Measurements from ENCODE around the gene ABCA1.

ABCA1 gene

DNA sequence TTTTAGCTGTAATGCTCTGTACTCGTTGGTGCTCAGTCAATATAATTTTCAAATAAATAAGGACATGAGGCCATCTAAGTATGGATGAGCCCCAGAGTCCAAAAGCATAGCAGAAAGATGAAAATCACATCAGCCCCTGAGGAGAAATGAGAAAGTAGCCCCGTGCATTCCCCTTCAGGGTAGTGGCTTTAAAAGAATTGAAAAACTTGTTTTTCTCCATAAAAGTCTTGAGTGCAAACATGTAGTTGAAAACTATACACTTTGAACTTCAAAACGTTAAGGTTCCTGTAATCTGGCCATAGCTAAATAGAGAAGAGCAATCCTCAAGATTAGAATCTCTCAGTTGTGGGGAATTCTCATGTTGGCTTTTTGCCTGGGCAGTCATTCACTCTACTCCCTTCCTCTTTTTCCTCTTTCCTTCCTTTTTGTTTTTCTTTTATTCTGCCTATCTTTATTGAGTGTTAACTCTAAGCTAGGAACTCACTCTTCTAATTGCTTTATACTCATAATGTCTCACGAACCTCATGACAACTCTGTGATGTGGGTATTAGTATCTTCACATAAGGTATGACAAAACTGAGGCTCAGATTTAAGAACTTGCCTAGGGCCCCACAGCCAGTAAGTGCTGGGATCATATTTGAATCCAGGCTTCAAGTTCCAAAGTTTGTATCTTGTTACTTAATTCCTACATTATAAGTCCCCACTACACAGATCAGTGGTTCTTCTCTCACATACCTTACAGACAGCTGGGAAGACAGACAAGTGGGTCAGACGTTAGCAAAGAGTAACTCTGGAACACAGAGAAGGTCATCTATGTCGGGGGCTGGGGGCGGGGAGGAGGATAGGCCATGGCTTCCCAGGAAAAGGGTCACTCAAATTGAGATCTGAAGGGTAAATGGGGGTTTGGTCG, 46.4 kb upstream of the ABCA1 start:
- no peak overlapping the region for H2AFZ ChIP-seq (ENCODE audit: low read depth, low read length)
- H3K27ac ChIP-seq (ENCODE audit: low read length) = no peak overlapping the region
- H3K4me2 ChIP-seq (ENCODE audit: insufficient read depth, low read length) = no peak overlapping the region
- H3K36me3 ChIP-seq (ENCODE audit: insufficient read depth, low read length) = no peaks in the 10 kb centered on the region
- H3K79me2 ChIP-seq (ENCODE audit: insufficient read depth, low read length) = no peaks in the 10 kb centered on the region
- H4K20me1 ChIP-seq (ENCODE audit: insufficient read depth, low read length) = no peaks in the 10 kb centered on the region
- peaks cover 14% of the 10 kb centered on the region for H3K4me1 ChIP-seq (ENCODE audit: insufficient read depth, low read length)
- no peak overlapping the region for H3K9ac ChIP-seq (ENCODE audit: low read depth, low read length)
- no peak overlapping the region for H3K4me3 ChIP-seq (ENCODE audit: low read depth in 1 of 2, low read length in 2 of 2)
- TF ChIP-seq, protein P1, sequence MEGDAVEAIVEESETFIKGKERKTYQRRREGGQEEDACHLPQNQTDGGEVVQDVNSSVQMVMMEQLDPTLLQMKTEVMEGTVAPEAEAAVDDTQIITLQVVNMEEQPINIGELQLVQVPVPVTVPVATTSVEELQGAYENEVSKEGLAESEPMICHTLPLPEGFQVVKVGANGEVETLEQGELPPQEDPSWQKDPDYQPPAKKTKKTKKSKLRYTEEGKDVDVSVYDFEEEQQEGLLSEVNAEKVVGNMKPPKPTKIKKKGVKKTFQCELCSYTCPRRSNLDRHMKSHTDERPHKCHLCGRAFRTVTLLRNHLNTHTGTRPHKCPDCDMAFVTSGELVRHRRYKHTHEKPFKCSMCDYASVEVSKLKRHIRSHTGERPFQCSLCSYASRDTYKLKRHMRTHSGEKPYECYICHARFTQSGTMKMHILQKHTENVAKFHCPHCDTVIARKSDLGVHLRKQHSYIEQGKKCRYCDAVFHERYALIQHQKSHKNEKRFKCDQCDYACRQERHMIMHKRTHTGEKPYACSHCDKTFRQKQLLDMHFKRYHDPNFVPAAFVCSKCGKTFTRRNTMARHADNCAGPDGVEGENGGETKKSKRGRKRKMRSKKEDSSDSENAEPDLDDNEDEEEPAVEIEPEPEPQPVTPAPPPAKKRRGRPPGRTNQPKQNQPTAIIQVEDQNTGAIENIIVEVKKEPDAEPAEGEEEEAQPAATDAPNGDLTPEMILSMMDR (IDR thresholded peaks at IDR 0.05; ENCODE audit: borderline replicate concordance, extremely low read depth, low read length, poor library complexity, severe bottlenecking) = no peak
- TF ChIP-seq EZH2 (IDR thresholded peaks at IDR 0.05; ENCODE audit: borderline replicate concordance, low read depth, low read length, severe bottlenecking) = no peak
- ATAC-seq (ENCODE audit: insufficient read depth, low read depth) = peak; percentile 39; the same call in 2 of the 3 replicates
- no peaks in the 10 kb centered on the region for H3K27me3 ChIP-seq (ENCODE audit: insufficient read depth, low read length, poor library complexity)
- H3K9me3 ChIP-seq (ENCODE audit: insufficient read depth, low read length, severe bottlenecking) = no peaks in the 10 kb centered on the region
- DNase-seq = no peak

DNA sequence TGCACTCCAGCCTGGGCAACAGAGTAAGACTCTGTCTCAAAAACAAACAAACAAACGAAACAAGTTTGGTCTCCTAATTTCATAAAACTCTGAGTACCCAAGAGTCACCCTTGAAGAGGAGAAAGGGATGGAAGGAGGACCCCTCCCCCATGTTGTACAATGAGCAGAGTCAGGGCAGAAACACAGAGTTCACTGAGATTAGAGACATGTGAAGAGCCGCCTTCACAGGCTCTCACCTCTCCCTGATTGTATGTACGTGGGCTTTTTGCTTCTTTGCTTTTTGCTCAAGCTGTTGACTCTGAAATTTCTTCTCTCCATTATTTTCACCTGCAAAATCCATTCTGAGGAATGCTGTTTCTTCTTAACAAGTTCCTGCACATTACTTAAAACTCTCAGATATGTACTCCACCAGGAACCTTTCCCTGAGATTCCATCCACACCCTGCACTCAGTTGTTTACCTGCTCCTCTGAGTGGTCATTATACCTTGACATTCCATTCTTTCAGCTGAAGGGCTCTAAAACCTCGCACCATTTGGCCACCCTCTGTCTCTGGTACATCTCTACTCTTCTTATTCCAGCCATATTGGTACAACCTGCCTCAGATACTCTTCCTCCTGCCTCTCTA, 44.4 kb upstream of the ABCA1 start:
- TF ChIP-seq EZH2 (IDR thresholded peaks at IDR 0.05; ENCODE audit: borderline replicate concordance, low read depth, low read length, severe bottlenecking) = no peak
- TF ChIP-seq, protein P1 (IDR thresholded peaks at IDR 0.05; ENCODE audit: borderline replicate concordance, extremely low read depth, low read length, poor library complexity, severe bottlenecking) = no peak
- Histone ChIP-seq H3K9me3 (ENCODE audit: insufficient read depth, low read length, severe bottlenecking) (no peaks in the 10 kb centered on the region), H3K4me2 (ENCODE audit: insufficient read depth, low read length) (no peak overlapping the region), H3K9ac (ENCODE audit: low read depth, low read length) (no peak overlapping the region), H3K27me3 (ENCODE audit: insufficient read depth, low read length, poor library complexity) (no peaks in the 10 kb centered on the region), H3K36me3 (ENCODE audit: insufficient read depth, low read length) (no peaks in the 10 kb centered on the region), H3K79me2 (ENCODE audit: insufficient read depth, low read length) (no peaks in the 10 kb centered on the region), H4K20me1 (ENCODE audit: insufficient read depth, low read length) (no peaks in the 10 kb centered on the region), H3K4me3 (ENCODE audit: low read depth in 1 of 2, low read length in 2 of 2) (no peak overlapping the region), H3K27ac (ENCODE audit: low read length) (no peak overlapping the region), H2AFZ (ENCODE audit: low read depth, low read length) (no peak overlapping the region), H3K4me1 (ENCODE audit: insufficient read depth, low read length) (peaks cover 25% of the 10 kb centered on the region)
- DNase-seq (no peak), ATAC-seq (ENCODE audit: insufficient read depth, low read depth) (no peak)

DNA sequence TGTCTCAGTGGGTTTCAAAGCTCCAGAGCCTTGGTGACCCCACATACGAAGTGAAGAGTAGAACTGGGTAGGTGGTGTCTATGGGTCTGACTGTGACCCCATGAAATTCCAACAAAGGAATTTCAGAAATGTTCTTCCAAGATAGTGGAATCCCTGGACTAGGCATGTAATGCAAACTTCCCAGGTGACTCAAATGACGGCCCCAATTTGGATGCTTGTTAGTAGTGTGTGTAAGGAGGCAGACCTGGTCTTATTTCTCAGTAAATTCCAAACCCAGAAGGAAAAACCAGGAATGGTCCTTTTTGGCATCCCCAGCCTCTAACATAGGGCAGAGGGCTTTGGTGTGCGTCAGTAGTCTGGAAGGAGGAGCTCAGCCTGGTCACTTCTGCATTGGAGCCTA, 43.6 kb upstream of the ABCA1 start:
- Histone ChIP-seq H3K27me3 (ENCODE audit: insufficient read depth, low read length, poor library complexity) (no peaks in the 10 kb centered on the region), H3K4me1 (ENCODE audit: insufficient read depth, low read length) (peaks cover 25% of the 10 kb centered on the region), H3K4me3 (ENCODE audit: low read depth in 1 of 2, low read length in 2 of 2) (no peak overlapping the region), H3K36me3 (ENCODE audit: insufficient read depth, low read length) (no peaks in the 10 kb centered on the region), H3K4me2 (ENCODE audit: insufficient read depth, low read length) (no peak overlapping the region), H3K27ac (ENCODE audit: low read length) (no peak overlapping the region), H3K9ac (ENCODE audit: low read depth, low read length) (no peak overlapping the region), H4K20me1 (ENCODE audit: insufficient read depth, low read length) (no peaks in the 10 kb centered on the region), H3K79me2 (ENCODE audit: insufficient read depth, low read length) (no peaks in the 10 kb centered on the region), H2AFZ (ENCODE audit: low read depth, low read length) (no peak overlapping the region), H3K9me3 (ENCODE audit: insufficient read depth, low read length, severe bottlenecking) (no peaks in the 10 kb centered on the region)
- DNase-seq (no peak), ATAC-seq (ENCODE audit: insufficient read depth, low read depth) (no peak)
- TF ChIP-seq, protein P1 (IDR thresholded peaks at IDR 0.05; ENCODE audit: borderline replicate concordance, extremely low read depth, low read length, poor library complexity, severe bottlenecking) = no peak
- TF ChIP-seq EZH2 (IDR thresholded peaks at IDR 0.05; ENCODE audit: borderline replicate concordance, low read depth, low read length, severe bottlenecking) = no peak

Measured in DND-41 (cell line).